ENCODE data around the gene SLC35F6.

Gene SLC35F6

DNA sequence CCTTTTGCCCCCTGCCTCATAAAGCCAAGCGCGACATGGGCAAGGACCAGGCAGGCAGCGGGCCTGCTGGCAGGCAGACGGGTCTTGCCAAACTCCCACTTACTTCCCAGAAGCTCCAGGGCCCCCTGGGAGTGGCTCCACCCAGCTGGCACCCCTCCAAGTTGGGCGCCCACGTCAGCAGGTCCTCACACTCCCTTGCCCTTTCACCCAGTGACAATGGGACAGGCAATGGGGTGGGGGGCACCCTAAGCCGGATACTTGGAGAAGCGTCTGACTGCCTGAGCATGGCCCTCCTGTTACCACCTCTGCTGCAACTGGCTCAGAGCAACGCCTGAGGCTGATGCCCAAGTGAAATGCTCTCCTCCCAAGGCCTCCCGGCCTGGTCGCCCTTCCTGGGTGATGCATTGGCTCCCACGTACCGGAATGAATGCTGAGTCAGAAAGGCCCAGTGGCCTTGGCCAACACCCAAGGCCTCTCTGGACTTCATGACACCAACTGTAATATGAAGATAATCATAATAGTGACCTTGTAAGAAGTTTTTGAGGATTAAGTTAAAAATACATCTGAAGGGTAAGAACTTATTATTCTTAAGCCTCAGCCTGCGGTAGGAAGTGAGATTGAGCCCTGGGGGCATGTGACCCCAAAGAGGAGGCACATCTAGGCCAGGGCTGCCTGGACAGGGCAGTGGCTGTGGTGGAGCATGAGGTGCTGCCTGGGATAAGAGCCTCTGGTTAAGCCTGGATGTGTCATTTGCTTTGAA, 39.9 kb upstream of the SLC35F6 start:
- peak in 1 of 2 experiments; percentile 23 for DNase-seq (ENCODE audit: low spot score in 2 of 2)
- Histone ChIP-seq H3K9me3 (no peaks in the 10 kb centered on the region), H3K4me3 (no peak overlapping the region), H3K4me1 (no peaks in the 10 kb centered on the region), H3K27me3 (ENCODE audit: low read depth) (no peaks in the 10 kb centered on the region), H3K36me3 (replicated peaks) (no peaks in the 10 kb centered on the region)
- in situ Hi-C loops (cut with MboI; ENCODE audit: low sequenced_read_pairs), result no loop called here

DNA sequence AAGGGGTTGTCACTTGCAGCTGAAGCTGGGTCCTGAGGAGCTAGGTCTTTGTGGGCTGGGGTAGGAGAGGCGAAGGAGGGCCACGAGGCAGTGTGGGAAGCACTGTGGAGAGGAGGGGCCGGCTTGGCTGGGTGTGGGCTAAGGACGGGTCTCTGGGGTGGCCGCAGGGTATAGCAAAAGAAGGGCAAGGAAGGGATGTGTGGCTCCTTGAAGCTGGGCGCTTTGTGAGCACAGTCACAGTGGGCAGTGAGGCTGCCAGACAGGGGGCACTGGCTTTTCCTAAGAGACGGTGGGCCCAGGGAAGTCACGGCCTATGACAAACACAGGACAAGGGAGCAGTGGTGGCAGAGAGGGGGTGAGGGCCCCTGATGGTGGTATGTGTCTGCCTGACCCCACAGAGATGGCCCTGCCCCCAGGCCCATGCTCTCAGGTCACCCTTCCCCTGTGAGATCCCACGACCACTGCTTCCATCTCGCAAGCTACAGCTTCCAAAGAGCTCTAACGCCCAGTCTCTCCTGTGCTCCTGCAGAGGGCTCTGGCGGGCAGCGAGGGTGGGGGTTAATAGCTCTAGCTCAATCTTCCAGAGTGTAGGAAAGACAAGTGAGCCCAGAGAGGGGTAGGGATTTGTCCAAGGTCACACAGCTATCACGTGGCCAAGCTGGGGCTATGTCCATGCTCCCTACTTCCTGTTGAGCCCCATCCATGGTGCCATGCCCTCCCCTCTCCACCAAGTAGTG, 39.1 kb upstream of the SLC35F6 start:
- no peak for DNase-seq (ENCODE audit: low spot score in 2 of 2)
- Histone ChIP-seq H3K9me3 (no peaks in the 10 kb centered on the region), H3K4me1 (no peaks in the 10 kb centered on the region), H3K36me3 (replicated peaks) (no peaks in the 10 kb centered on the region), H3K4me3 (no peak overlapping the region), H3K27me3 (ENCODE audit: low read depth) (no peaks in the 10 kb centered on the region)
- in situ Hi-C loops (cut with MboI; ENCODE audit: low sequenced_read_pairs), result no loop called here

DNA sequence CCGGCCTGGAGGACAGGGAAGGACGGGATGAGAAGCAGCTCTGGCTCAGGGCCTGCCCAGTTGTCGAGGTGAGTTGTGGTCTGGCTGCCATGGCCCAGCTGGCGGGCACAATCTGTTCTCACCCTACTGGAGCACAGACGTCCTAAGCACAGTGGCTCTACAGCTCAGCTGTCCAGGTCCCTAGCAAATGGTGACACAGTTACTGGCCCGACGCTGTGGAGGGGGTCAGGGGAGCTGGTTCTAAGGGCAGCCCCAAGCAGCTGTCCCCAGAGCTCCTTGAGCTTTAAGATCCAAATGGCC, 38.6 kb upstream of the SLC35F6 start:
- Histone ChIP-seq H3K4me3 (no peak overlapping the region), H3K36me3 (replicated peaks) (no peaks in the 10 kb centered on the region), H3K9me3 (no peaks in the 10 kb centered on the region), H3K27me3 (ENCODE audit: low read depth) (no peaks in the 10 kb centered on the region), H3K4me1 (no peaks in the 10 kb centered on the region)
- in situ Hi-C loops (cut with MboI; ENCODE audit: low sequenced_read_pairs), result no loop called here
- no peak for DNase-seq (ENCODE audit: low spot score in 2 of 2)

DNA sequence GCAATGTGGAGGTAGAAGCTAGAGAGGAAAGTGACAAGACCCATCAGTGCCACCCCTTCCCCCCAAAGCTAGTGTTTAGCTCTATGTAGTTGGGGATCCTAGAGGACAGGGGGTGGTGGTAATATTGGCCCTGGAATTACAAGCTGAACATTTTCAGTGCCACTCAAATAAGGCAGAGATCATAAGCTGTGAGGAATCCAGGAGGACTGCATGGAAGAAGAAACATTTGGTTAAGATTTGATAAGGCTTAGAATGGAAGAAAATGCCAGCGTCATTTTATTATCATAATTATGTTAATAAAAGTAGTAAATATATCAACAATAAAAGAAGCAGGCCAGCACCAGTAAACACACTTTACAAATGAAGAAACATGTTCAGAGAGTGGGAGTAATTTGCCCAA, 37.9 kb upstream of the SLC35F6 start:
- Histone ChIP-seq H3K9me3 (no peaks in the 10 kb centered on the region), H3K4me3 (no peak overlapping the region), H3K36me3 (replicated peaks) (no peaks in the 10 kb centered on the region), H3K27me3 (ENCODE audit: low read depth) (no peaks in the 10 kb centered on the region), H3K4me1 (no peaks in the 10 kb centered on the region)
- in situ Hi-C loops (cut with MboI; ENCODE audit: low sequenced_read_pairs), result no loop called here
- no peak for DNase-seq (ENCODE audit: low spot score in 2 of 2)

DNA sequence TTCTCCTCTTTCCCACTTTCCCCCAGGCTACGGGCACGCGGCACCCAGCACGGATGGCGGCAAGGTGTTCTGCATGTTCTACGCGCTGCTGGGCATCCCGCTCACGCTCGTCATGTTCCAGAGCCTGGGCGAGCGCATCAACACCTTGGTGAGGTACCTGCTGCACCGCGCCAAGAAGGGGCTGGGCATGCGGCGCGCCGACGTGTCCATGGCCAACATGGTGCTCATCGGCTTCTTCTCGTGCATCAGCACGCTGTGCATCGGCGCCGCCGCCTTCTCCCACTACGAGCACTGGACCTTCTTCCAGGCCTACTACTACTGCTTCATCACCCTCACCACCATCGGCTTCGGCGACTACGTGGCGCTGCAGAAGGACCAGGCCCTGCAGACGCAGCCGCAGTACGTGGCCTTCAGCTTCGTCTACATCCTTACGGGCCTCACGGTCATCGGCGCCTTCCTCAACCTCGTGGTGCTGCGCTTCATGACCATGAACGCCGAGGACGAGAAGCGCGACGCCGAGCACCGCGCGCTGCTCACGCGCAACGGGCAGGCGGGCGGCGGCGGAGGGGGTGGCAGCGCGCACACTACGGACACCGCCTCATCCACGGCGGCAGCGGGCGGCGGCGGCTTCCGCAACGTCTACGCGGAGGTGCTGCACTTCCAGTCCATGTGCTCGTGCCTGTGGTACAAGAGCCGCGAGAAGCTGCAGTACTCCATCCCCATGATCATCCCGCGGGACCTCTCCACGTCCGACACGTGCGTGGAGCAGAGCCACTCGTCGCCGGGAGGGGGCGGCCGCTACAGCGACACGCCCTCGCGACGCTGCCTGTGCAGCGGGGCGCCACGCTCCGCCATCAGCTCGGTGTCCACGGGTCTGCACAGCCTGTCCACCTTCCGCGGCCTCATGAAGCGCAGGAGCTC, 36.2 kb upstream of the SLC35F6 start:
- Histone ChIP-seq H3K4me1 (no peaks in the 10 kb centered on the region), H3K4me3 (no peak overlapping the region), H3K9me3 (no peaks in the 10 kb centered on the region), H3K36me3 (replicated peaks) (no peaks in the 10 kb centered on the region), H3K27me3 (ENCODE audit: low read depth) (no peaks in the 10 kb centered on the region)
- peak in 1 of 2 experiments; percentile 42 for DNase-seq (ENCODE audit: low spot score in 2 of 2)
- in situ Hi-C loops (cut with MboI; ENCODE audit: low sequenced_read_pairs), result no loop called here

DNA sequence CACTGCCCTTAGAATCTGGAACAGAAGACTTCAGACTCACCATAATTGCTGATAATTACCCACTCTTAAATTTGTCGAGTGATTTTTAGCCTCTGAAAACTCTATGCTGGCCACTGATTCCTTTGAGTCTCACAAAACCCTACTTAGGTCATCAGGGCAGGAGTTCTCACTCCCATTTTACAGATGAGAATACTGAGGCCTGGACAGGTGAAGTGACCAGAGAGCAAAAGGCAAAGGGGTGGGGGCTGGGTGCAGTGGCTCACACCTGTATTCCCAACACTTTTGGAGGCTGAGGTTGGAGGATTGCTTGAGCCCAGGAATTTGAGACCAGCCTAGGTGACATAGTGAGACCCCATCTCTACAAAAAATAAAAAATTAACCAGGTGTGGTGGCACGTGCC, 34.8 kb upstream of the SLC35F6 start:
- Histone ChIP-seq H3K36me3 (replicated peaks) (no peaks in the 10 kb centered on the region), H3K9me3 (no peaks in the 10 kb centered on the region), H3K4me3 (no peak overlapping the region), H3K4me1 (no peaks in the 10 kb centered on the region), H3K27me3 (ENCODE audit: low read depth) (no peaks in the 10 kb centered on the region)
- in situ Hi-C loops (cut with MboI; ENCODE audit: low sequenced_read_pairs), result no loop called here
- DNase-seq (ENCODE audit: low spot score in 2 of 2), result no peak

DNA sequence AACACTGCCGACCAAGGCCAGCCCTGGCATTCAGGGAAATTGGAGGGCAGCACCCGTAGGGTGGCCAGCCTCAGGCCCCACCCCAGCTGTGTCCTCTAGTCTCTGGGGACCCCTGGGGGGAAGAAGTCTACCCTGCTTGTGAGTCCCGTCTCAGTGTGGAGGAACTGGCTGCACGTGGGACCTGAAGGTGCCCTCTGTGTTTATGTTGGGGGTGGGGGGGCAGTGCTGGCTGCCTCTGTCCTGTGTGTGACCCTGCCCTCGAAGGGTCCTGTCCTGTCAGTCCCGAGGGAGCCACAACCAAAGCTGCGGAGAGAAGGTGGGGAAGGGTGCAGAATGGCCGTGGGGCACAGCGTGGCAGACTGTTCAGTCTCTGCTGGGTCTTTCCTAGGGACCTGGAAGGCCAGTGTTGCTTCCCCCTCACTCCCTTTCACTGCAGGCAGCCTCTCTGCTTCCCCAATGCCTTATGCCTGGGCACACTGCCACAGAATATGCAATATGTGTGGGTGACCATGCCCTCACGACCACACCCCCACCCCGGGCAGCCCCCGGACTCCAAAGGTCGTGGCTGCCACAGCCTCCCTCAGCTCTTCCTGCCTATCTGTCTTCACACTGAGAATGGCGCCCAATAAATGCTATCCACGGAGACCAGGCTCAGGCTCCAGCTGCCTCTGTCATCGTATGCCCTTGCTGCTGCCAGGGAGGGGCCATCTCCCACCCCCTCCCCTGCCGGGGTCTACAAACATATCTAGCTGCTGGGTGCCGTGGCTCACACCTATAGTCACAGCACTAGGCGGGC, 33.3 kb upstream of the SLC35F6 start:
- Histone ChIP-seq H3K4me3 (no peak overlapping the region), H3K36me3 (replicated peaks) (no peaks in the 10 kb centered on the region), H3K27me3 (ENCODE audit: low read depth) (no peaks in the 10 kb centered on the region), H3K4me1 (no peaks in the 10 kb centered on the region), H3K9me3 (no peaks in the 10 kb centered on the region)
- DNase-seq (ENCODE audit: low spot score in 2 of 2), result no peak
- in situ Hi-C loops (cut with MboI; ENCODE audit: low sequenced_read_pairs), result no loop called here

DNA sequence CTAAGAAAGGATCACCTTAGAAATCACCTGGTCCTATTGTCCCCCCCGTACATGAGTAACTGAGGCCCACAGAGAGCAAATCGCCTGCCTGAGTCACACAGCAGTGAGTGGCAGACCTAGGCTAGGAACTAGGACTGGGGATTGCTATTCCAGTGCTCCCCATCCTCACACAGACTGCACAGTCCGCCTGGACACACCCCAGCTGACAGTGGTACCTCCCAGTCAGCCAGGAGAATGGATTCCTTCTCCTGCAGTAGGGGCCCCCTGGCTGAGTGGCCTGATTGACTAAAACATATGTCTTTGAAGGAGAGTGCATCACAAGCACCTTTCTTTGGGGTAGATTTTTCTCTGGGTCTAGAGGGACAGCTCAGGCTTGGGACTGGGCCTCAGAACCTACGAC, 32.4 kb upstream of the SLC35F6 start:
- no peak for DNase-seq (ENCODE audit: low spot score in 2 of 2)
- Histone ChIP-seq H3K36me3 (replicated peaks) (no peaks in the 10 kb centered on the region), H3K27me3 (ENCODE audit: low read depth) (no peaks in the 10 kb centered on the region), H3K4me1 (no peaks in the 10 kb centered on the region), H3K4me3 (no peak overlapping the region), H3K9me3 (no peaks in the 10 kb centered on the region)
- in situ Hi-C loops (cut with MboI; ENCODE audit: low sequenced_read_pairs), result no loop called here

DNA sequence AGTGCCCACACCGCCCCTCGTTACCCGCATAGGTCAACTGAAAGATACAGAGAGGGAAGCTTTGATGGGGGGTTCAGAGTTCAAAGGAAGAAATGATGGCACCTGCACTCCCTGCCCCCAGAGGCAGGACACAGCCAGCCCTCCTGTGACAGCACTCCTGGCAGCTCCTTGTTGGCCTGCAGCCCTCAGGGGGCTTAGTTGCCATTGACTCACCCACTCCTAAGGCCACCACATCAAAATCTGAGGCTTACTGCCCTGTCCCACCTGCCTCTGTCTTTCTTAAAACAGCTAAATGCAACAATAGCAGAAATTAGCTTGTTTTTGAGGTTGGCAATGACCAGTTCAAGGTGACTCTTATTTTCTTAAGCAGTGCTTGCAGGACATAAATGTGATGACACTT, 31.6 kb upstream of the SLC35F6 start:
- Histone ChIP-seq H3K4me1 (no peaks in the 10 kb centered on the region), H3K4me3 (no peak overlapping the region), H3K36me3 (replicated peaks) (no peaks in the 10 kb centered on the region), H3K27me3 (ENCODE audit: low read depth) (no peaks in the 10 kb centered on the region), H3K9me3 (no peaks in the 10 kb centered on the region)
- DNase-seq (ENCODE audit: low spot score in 2 of 2), result no peak
- in situ Hi-C loops (cut with MboI; ENCODE audit: low sequenced_read_pairs), result no loop called here

DNA sequence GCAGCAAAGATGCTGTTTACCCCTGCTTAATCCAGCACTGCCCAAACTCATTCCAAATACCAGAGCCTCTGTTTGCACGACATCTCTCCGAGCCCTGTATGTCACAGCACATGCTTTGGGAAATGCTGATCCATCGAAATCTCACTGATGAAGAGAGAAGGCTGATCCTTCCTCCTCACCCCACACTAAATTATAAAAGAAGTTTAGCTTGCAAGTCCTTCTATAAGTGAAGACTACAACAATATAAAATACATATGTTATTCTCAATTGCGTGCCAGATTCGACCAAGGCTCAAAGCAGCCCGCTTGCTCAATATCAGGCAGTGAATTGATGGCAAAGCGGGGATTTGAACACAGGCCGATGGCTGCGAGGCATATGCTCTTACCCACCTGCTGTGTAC, 30.7 kb upstream of the SLC35F6 start:
- no peaks in the 10 kb centered on the region for H3K9me3 ChIP-seq
- DNase-seq (ENCODE audit: low spot score in 2 of 2), result no peak
- in situ Hi-C loops (cut with MboI; ENCODE audit: low sequenced_read_pairs), result no loop called here
- H3K27me3 ChIP-seq (ENCODE audit: low read depth), result no peaks in the 10 kb centered on the region
- no peaks in the 10 kb centered on the region for H3K36me3 ChIP-seq (replicated peaks)
- H3K4me1 ChIP-seq, result no peaks in the 10 kb centered on the region
- H3K4me3 ChIP-seq, result no peak overlapping the region

DNA sequence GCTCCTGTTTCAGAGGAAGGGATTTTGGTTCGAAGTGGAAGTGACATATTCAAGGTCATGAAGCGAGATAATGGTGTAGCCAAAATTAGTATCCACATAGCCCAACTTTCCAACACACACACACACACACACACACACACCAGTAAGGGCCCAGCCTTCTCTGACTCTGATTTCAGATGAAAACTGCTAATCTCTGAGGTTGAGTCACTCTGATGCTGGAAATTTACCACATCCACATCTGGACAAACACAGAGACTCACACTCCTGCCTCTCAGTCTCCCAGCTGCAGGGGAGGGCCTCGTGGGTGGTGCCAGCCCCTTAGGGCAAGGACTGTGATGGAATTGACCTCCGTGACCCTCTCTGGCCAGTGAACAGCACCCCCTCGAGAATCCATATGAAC, 29.0 kb upstream of the SLC35F6 start:
- no peak for DNase-seq (ENCODE audit: low spot score in 2 of 2)
- Histone ChIP-seq H3K36me3 (replicated peaks) (no peaks in the 10 kb centered on the region), H3K4me3 (no peak overlapping the region), H3K27me3 (ENCODE audit: low read depth) (no peaks in the 10 kb centered on the region), H3K4me1 (no peaks in the 10 kb centered on the region), H3K9me3 (no peaks in the 10 kb centered on the region)
- in situ Hi-C loops (cut with MboI; ENCODE audit: low sequenced_read_pairs), result no loop called here

DNA sequence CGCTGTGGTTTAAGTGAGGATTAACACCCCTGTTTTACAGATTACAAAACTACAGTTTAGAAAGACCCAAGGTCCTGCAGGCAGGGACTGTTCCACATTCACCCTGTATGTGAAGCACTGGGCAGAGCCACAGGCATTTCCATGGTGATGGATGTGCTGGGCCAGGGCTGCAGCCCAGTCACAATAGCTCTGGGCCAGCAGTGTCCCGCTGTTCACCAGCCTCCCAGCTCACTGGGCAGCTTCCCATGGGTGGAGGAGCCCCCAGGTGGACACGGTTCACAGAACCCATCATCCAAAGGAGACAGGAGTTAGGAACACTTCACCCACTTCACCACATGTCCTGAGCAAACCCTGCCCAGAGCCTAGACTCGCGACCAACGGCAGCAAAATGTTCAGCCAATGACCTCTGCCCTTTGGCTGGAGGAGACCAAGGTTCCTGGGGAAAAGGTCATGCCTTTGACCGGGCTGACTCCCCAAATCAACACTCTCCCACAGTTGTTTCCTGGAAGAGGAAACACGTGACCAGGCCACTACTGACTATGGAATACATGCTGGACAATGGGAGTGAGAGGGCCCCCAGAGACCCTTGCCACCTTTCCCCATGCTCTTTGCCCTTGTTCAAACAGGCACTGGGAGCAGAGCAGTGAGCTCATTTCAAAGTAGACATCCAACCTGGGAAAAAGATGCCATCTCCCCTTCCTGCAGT, 28.0 kb upstream of the SLC35F6 start:
- no peak for DNase-seq (ENCODE audit: low spot score in 2 of 2)
- no peaks in the 10 kb centered on the region for H3K4me1 ChIP-seq

DNA sequence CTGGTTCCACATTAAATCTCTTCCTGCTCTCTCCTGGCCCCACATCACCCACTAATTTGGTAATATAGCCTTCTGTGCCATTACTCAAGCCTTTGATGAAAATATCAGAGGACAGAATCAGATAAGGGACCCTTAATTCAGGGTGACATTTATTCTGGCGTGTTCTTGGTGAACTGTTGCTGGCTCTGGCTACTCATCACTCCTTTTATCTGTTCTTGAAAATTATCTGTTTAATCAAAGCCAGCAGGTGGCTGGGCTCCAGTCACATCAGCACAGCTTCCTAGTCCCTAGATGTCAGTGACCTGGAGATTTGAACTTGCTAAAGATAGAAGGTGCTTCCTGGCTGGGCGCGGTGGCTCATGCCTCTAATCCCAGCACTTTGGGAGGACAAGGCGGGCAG, 26.9 kb upstream of the SLC35F6 start:
- no peaks in the 10 kb centered on the region for H3K27me3 ChIP-seq (ENCODE audit: low read depth)
- H3K4me1 ChIP-seq, result no peaks in the 10 kb centered on the region
- DNase-seq (ENCODE audit: low spot score in 2 of 2), result no peak
- H3K9me3 ChIP-seq, result no peaks in the 10 kb centered on the region
- no peaks in the 10 kb centered on the region for H3K36me3 ChIP-seq (replicated peaks)
- no peak overlapping the region for H3K4me3 ChIP-seq
- in situ Hi-C loops (cut with MboI; ENCODE audit: low sequenced_read_pairs), result no loop called here

More for the DNA sequence above, 28.0 kb upstream of the SLC35F6 start:
- Histone ChIP-seq H3K9me3 (no peaks in the 10 kb centered on the region), H3K4me3 (no peak overlapping the region), H3K27me3 (ENCODE audit: low read depth) (no peaks in the 10 kb centered on the region), H3K36me3 (replicated peaks) (no peaks in the 10 kb centered on the region)
- in situ Hi-C loops (cut with MboI; ENCODE audit: low sequenced_read_pairs), result no loop called here

Data from HAP-1 (cell line).